Measurements from ENCODE around the gene PGAP1.

The PGAP1 gene

GRCh38 chr2:196925051-196925767, 1.3 kb downstream of the PGAP1 start:
- ChIA-PET CTCF (interaction anchor here (1.2 kb wide), 1 partner anchor 55 kb away, joined by 4 read pairs; no protein-coding TSS in a partner anchor), POLR2A (ENCODE audit: low non-redundant PET) (interaction anchor here (0.7 kb wide), 1 partner anchor 683 kb away, joined by 3 read pairs; no protein-coding TSS in a partner anchor)
- H3K27ac ChIP-seq = peak overlapping the region; percentile 96
- TF ChIP-seq CTCF (conservative IDR thresholded peaks at IDR 0.05; ENCODE audit: low read depth) = no peak
- DNase-seq (ENCODE audit: low spot score) = no peak

- POLR2A ChIA-PET (ENCODE audit: low non-redundant PET) = no interaction called here
- DNase-seq (ENCODE audit: low spot score) = no peak
- H3K27ac ChIP-seq = no peak overlapping the region
- CTCF ChIA-PET = interaction anchor here (0.6 kb wide), 1 partner anchor 881 kb away, joined by 3 read pairs; no protein-coding TSS in a partner anchor
- TF ChIP-seq CTCF (conservative IDR thresholded peaks at IDR 0.05; ENCODE audit: low read depth) = no peak
Measured at GRCh38 chr2:196924051-196924450, 2.5 kb downstream of the PGAP1 start.

- POLR2A ChIA-PET (ENCODE audit: low non-redundant PET) = no interaction called here
- DNase-seq (ENCODE audit: low spot score) = no peak
- CTCF ChIA-PET = interaction anchor here (0.6 kb wide), 1 partner anchor 18 kb away, joined by 3 read pairs; no protein-coding TSS in a partner anchor
- no peak overlapping the region for H3K27ac ChIP-seq
- no peak for TF ChIP-seq CTCF (conservative IDR thresholded peaks at IDR 0.05; ENCODE audit: low read depth)
Measured at GRCh38 chr2:196918927-196919326, 7.6 kb downstream of the PGAP1 start.

GRCh38 chr2:196917802-196918201, 8.7 kb downstream of the PGAP1 start:
- no peak overlapping the region for H3K27ac ChIP-seq
- CTCF ChIA-PET = no interaction called here
- POLR2A ChIA-PET (ENCODE audit: low non-redundant PET) = no interaction called here

GRCh38 chr2:196915507-196916189, 10.9 kb downstream of the PGAP1 start:
- DNase-seq (ENCODE audit: low spot score) = no peak
- H3K27ac ChIP-seq = no peak overlapping the region
- ChIA-PET POLR2A (ENCODE audit: low non-redundant PET) (no interaction called here), CTCF (no interaction called here)
- no peak for TF ChIP-seq CTCF (conservative IDR thresholded peaks at IDR 0.05; ENCODE audit: low read depth)

More at GRCh38 chr2:196917802-196918201, 8.7 kb downstream of the PGAP1 start:
- TF ChIP-seq CTCF (conservative IDR thresholded peaks at IDR 0.05; ENCODE audit: low read depth) = no peak
- DNase-seq (ENCODE audit: low spot score) = no peak

GRCh38 chr2:196914867-196915460, 11.5 kb downstream of the PGAP1 start:
- TF ChIP-seq CTCF (conservative IDR thresholded peaks at IDR 0.05; ENCODE audit: low read depth) = no peak
- ChIA-PET CTCF (no interaction called here), POLR2A (ENCODE audit: low non-redundant PET) (no interaction called here)
- no peak overlapping the region for H3K27ac ChIP-seq
- no peak for DNase-seq (ENCODE audit: low spot score)

Measured in RWPE1 (cell line).